Glutamatergic neuron (in vitro differentiated cells): ENCODE data around the gene GYPC. TPM values are rescaled to one million over a fixed set of nuclear protein-coding genes. Genes with fewer than 3 reads are reported as not detected.
"Not testable (repeated sequence)": the region's sequence is repeated elsewhere in the genome, so short reads cannot be mapped to it uniquely, and the experiment has no call there.

Source experiments
- DNase-seq: peaks from one replicate; pipeline ENCODE4 v3.0.0; 2022
- H3K27ac Mint-ChIP-seq: one replicate; pipeline ENCODE4 v1.8.0; 2020; ENCODE audit warnings: mild to moderate bottlenecking, mixed read lengths, inconsistent platforms; ENCODE audit not compliant: unreplicated experiment
- H3K27me3 Mint-ChIP-seq: one replicate; pipeline ENCODE4 v1.8.0; 2020; ENCODE audit warnings: mild to moderate bottlenecking, moderate library complexity, mixed read lengths, inconsistent platforms; ENCODE audit not compliant: unreplicated experiment
- H3K36me3 Mint-ChIP-seq: one replicate; pipeline ENCODE4 v1.8.0; 2020; ENCODE audit warnings: mild to moderate bottlenecking, mixed read lengths, inconsistent platforms; ENCODE audit not compliant: unreplicated experiment
- H3K4me1 Mint-ChIP-seq: one replicate; pipeline ENCODE4 v1.8.0; 2020; ENCODE audit warnings: mild to moderate bottlenecking, low read depth, mixed read lengths, inconsistent platforms; ENCODE audit not compliant: unreplicated experiment
- H3K4me3 Mint-ChIP-seq: one replicate; pipeline ENCODE4 v1.8.0; 2020; ENCODE audit warnings: mild to moderate bottlenecking, mixed read lengths, inconsistent platforms; ENCODE audit not compliant: unreplicated experiment
- H3K9me3 Mint-ChIP-seq: one replicate; pipeline ENCODE4 v1.8.0; 2020; ENCODE audit warnings: mild to moderate bottlenecking, moderate library complexity, mixed read lengths, inconsistent platforms; ENCODE audit not compliant: unreplicated experiment
- total RNA-seq: library from RNA; stranded (reverse); fragmentation: NEBNext Ultra II Directional; extraction: Animal tissue kit (Norgen Biotek cat#: 25700); gene quantifications from one replicate; pipeline ENCODE4 v1.2.1, GENCODE V29; 2021; ENCODE audit not compliant: unreplicated experiment
- TF ChIP-seq, protein P1 (sequence below): fragments of 200-600 bp; sonication (generic); IDR thresholded peaks from one replicate; pipeline ENCODE4 v1.5.0; 2021; ENCODE audit not compliant: partially characterized antibody, unreplicated experiment

GYPC gene
- total RNA-seq, 1 donor from 2014 or later: 2.0 TPM

DNA sequence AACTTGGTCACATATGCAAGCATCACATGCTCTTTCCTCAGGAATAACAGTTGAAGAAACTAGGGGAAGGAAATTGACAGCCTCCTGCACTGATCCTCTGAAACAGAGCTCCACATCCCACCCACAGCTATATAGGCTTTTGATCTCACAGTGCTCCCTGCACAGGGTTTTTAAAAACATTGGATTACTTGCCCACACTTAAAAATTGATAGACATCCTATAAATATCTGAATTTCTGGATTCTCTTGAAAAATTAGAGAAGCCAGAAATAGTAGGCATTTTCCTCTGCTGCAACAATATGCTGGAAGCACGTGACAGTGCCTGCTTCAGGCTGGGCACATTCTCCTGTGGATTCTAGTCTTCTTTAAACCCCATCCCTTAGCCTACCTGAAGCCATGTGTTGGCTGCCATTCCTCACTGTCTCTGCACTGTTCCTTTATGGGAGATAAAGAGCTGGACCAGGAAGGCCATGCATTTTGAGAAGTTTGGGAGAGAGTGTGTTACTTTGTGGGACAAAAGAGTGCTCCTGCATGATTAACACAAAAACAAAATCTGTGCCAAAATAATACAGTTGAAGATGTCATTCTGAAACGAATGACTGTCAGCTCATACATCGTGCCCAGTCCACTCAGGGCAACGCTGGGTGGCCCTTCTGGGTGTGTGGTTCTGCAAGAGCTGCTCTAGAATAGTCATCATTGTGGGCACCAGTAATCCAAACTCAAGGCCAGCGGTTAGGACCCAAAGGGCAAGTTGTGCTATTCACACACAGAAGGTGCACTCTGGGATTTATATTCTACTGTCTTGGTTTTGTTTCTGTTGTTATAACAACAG lies 59.8 kb downstream of the GYPC start:
- Mint-ChIP-seq H3K27ac (no peak overlapping the region), H3K4me1 (no peaks in the 10 kb centered on the region), H3K4me3 (no peak overlapping the region), H3K36me3 (no peaks in the 10 kb centered on the region), H3K9me3 (no peaks in the 10 kb centered on the region), H3K27me3 (peaks cover 2% of the 10 kb centered on the region)
- TF ChIP-seq, protein P1, sequence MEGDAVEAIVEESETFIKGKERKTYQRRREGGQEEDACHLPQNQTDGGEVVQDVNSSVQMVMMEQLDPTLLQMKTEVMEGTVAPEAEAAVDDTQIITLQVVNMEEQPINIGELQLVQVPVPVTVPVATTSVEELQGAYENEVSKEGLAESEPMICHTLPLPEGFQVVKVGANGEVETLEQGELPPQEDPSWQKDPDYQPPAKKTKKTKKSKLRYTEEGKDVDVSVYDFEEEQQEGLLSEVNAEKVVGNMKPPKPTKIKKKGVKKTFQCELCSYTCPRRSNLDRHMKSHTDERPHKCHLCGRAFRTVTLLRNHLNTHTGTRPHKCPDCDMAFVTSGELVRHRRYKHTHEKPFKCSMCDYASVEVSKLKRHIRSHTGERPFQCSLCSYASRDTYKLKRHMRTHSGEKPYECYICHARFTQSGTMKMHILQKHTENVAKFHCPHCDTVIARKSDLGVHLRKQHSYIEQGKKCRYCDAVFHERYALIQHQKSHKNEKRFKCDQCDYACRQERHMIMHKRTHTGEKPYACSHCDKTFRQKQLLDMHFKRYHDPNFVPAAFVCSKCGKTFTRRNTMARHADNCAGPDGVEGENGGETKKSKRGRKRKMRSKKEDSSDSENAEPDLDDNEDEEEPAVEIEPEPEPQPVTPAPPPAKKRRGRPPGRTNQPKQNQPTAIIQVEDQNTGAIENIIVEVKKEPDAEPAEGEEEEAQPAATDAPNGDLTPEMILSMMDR: no peak
- no peak for DNase-seq

DNA sequence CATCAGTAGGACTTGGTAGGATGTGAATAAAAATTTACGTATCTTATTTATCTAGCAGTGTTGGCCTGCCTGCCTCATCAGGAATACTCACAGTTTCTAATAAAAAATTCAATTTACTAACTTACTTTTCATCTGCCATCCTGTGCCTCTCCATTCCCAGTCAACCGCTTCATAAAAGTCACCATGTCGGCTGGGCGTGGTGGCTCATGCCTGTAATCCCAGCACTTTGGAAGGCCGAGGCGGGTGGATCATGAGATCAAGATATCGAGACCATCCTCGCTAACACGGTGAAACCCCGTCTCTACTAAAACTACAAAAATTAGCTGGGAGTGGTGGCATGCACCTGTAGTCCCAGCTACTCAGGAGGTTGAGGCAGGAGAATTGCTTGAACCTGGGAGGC lies 61.3 kb downstream of the GYPC start:
- H3K27me3 Mint-ChIP-seq, H3K4me3 Mint-ChIP-seq, H3K36me3 Mint-ChIP-seq, DNase-seq, H3K9me3 Mint-ChIP-seq, H3K27ac Mint-ChIP-seq, H3K4me1 Mint-ChIP-seq: not testable (repeated sequence)

DNA sequence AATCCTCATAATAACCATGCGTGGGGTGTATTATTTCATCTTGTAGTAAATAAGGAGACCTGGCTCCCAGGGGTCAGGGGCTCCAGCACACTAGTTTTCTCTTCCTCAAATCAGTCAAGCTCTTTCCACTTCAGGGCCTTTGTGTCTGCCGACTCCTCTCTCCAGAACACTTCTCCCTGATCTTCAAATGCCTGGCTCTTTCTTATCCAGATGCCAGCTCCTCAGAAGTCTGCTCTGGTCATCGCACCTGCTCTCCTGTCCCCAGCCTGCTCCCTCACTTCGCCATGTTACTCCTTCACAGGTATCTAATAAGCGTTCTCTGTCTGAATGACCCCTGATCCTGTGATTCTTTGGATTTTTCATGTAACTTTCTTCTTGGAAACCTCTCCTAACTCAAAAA lies 62.0 kb downstream of the GYPC start:
- TF ChIP-seq, protein P1: no peak
- no peaks in the 10 kb centered on the region for H3K4me1 Mint-ChIP-seq
- DNase-seq: no peak
- H3K27ac Mint-ChIP-seq: no peak overlapping the region
- H3K36me3 Mint-ChIP-seq: peaks cover 5% of the 10 kb centered on the region
- no peak overlapping the region for H3K4me3 Mint-ChIP-seq
- H3K27me3 Mint-ChIP-seq: peaks cover 4% of the 10 kb centered on the region
- no peaks in the 10 kb centered on the region for H3K9me3 Mint-ChIP-seq

DNA sequence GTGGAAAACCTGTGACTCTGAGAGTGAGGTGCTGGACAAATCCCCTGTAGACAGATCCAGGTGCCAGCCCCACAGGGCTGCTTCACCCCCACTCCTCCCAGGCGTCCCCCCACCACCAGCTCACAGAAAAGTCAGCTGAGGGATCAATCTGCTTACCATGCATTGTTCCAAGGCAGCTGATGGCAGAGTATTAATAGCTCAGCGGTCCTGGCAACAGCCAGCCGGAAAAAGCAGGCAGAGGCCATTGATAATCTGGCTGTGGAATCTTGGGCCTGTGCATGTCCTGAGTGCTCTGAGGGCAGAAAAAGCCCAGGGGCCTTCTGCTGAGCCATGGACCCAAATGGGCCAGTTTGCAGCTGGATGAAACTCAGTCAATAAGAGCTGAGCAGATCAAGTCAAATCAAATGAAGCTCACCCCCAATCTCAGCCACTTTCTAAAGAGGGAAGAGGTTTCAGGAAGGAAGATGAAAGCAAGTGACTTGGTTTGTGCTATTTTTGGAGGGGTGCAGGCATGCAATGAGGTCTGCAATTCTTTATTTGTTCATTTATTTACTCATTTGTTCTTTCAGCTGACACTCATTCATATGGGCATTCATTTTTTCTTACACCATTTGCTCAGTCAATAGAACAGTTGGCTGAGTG lies 63.4 kb downstream of the GYPC start:
- Mint-ChIP-seq H3K36me3 (peaks cover 8% of the 10 kb centered on the region), H3K4me1 (no peaks in the 10 kb centered on the region), H3K27me3 (peaks cover 4% of the 10 kb centered on the region), H3K9me3 (no peaks in the 10 kb centered on the region), H3K4me3 (no peak overlapping the region), H3K27ac (no peak overlapping the region)
- DNase-seq: no peak
- TF ChIP-seq, protein P1: no peak

DNA sequence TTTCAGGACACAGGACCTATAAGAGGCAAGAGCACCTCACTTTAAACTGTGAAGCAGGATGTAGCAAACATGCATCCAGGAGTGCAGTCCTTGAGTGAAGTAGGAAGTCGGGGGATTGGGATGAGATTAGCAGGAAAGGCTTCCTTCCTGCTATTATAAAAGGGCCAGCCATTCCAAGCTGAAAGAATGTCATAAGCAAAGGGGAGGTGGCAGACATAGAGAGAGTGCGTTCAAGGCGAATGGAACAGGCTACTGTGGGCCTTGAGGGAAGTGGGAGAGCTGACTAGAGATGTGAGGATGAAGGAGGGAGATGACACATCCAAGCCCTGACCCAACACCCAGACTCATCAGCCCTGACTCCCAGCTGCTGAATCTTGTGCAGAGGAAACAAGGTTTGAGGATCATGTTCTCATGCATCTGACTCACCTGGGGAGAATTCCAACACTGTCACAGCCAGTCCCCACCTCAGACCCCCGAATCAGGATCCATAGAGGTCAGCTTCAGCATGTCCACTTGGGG lies 63.9 kb downstream of the GYPC start:
- H3K4me1 Mint-ChIP-seq: no peaks in the 10 kb centered on the region
- peaks cover 4% of the 10 kb centered on the region for H3K27me3 Mint-ChIP-seq
- no peak for DNase-seq
- TF ChIP-seq, protein P1: no peak
- no peaks in the 10 kb centered on the region for H3K9me3 Mint-ChIP-seq
- no peak overlapping the region for H3K27ac Mint-ChIP-seq
- H3K36me3 Mint-ChIP-seq: peaks cover 8% of the 10 kb centered on the region
- H3K4me3 Mint-ChIP-seq: no peak overlapping the region
